HL-60 (cell line): Measurements from ENCODE around the gene GNG12.

Experiments
- DNase-seq, 2 experiments: peaks; one replicate each; pipeline ENCODE4 v3.0.0-alpha.2; 2010 to 2020; ENCODE audit warnings: low read depth in 1 of 2, low spot score in 1 of 2
- H3K27ac ChIP-seq: fragments of 250-450 bp; sonication (Bioruptor Pico); replicated peaks from 2 replicates; pipeline ENCODE4 v1.5.1; 2020; ENCODE audit warnings: mild to moderate bottlenecking, moderate library complexity
- H3K27me3 ChIP-seq: fragments of 250-450 bp; sonication (Bioruptor Pico); 2 replicates; pipeline ENCODE4 v1.5.1; 2021; ENCODE audit warnings: mild to moderate bottlenecking, moderate library complexity; ENCODE audit not compliant: insufficient read depth, poor library complexity, severe bottlenecking
- H3K4me3 ChIP-seq: replicated peaks from 2 replicates; pipeline ENCODE4 v1.5.1; 2011; ENCODE audit warnings: mild to moderate bottlenecking, control low read depth, low read length; ENCODE audit not compliant: insufficient read depth
- CTCF ChIP-seq: IDR thresholded peaks from one replicate; pipeline ENCODE4 v1.5.1; 2011; ENCODE audit warnings: low read length, control low read depth, inconsistent platforms; ENCODE audit not compliant: insufficient read depth
- GABPA ChIP-seq: IDR thresholded peaks from 2 replicates; pipeline ENCODE4 v1.6.1; 2012; ENCODE audit warnings: low read depth
- POLR2AphosphoS5 ChIP-seq: IDR thresholded peaks from 2 replicates; pipeline ENCODE4 v1.6.1; 2012; ENCODE audit warnings: low read depth
- REST ChIP-seq: IDR thresholded peaks from 2 replicates; pipeline ENCODE4 v1.6.1; 2012; ENCODE audit warnings: low read depth; ENCODE audit not compliant: insufficient replicate concordance
- SPI1 ChIP-seq: IDR thresholded peaks from 2 replicates; pipeline ENCODE4 v1.6.1; 2012; ENCODE audit warnings: low read depth, mild to moderate bottlenecking, borderline replicate concordance

The GNG12 gene

GRCh38 chr1:67690018-67690363 is 143.3 kb downstream of the GNG12 start:
- Histone ChIP-seq H3K4me3 (no peak overlapping the region), H3K27ac (no peak overlapping the region), H3K27me3 (no peaks in the 10 kb centered on the region)
- no peak for DNase-seq
- TF ChIP-seq REST (no peak), POLR2AphosphoS5 (no peak), GABPA (no peak), SPI1 (no peak), CTCF (no peak)

- Histone ChIP-seq H3K27me3 (no peaks in the 10 kb centered on the region), H3K4me3 (no peak overlapping the region), H3K27ac (peak overlapping the region; percentile 74)
- no peak for DNase-seq
- TF ChIP-seq SPI1 (no peak), CTCF (no peak), REST (no peak), GABPA (no peak), POLR2AphosphoS5 (no peak)
Observed at GRCh38 chr1:67689267-67690017, 143.8 kb downstream of the GNG12 start.

GRCh38 chr1:67688526-67689219 is 144.6 kb downstream of the GNG12 start:
- DNase-seq, result peak in 1 of 2 experiments; percentile 67
- H3K27ac ChIP-seq, result peak overlapping the region; percentile 74
- H3K27me3 ChIP-seq, result no peaks in the 10 kb centered on the region
- TF ChIP-seq POLR2AphosphoS5 (peak; percentile 45; the same call in 1 of the 2 replicates), REST (no peak), SPI1 (peak; percentile 91), CTCF (no peak), GABPA (no peak)
- H3K4me3 ChIP-seq, result no peak overlapping the region
